Measurements from ENCODE around the gene DIO3. TPM values are rescaled to one million over a fixed set of nuclear protein-coding genes. Genes with fewer than 3 reads are reported as not detected.

Gene DIO3
- total RNA-seq, 3 donors from 2014 or later: 1.3 to 5.1 (median 1.6) TPM

DNA sequence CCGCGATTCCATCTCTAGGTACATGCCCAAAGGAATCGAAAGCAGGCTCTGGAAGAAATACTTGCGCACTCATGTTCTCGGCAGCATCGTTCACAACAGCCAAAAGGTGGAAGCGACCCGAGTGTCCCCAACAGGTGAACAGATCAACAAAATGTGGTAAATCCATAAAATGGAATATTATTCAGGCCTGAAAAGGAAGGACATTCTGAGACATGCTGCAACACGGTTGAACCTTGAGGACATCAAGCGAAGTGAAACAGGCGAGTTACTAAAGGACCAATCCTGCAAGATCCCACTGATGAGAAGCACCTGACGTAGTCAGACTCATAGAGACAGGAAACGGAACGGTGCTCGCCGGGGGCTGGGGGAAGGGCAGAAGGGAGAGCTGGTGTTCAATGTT lies 17.5 kb upstream of the DIO3 start:
- H3K4me1 ChIP-seq: no peaks in the 10 kb centered on the region
- no peak for DNase-seq (ENCODE audit: low spot score in 2 of 2)
- H3K9me3 ChIP-seq: peaks cover 0 to 4% of the 10 kb centered on the region in 2 donors
- H3K27me3 ChIP-seq: peaks cover 0 to 11% of the 10 kb centered on the region in 2 donors
- H3K27ac ChIP-seq: no peak overlapping the region
- no peak overlapping the region for H3K4me3 ChIP-seq
- H3K36me3 ChIP-seq: no peaks in the 10 kb centered on the region
- no peak for TF ChIP-seq CTCF (IDR thresholded peaks at IDR 0.05)
- TF ChIP-seq POLR2AphosphoS5 (IDR thresholded peaks at IDR 0.05): no peak
- TF ChIP-seq POLR2A (IDR thresholded peaks at IDR 0.05): no peak
- intact Hi-C loops (cut with DNase I; ENCODE audit: low total_unique reads): no loop called here

GRCh38 chr14:101544550-101544949 lies 16.7 kb upstream of the DIO3 start:
- intact Hi-C loops (cut with DNase I; ENCODE audit: low total_unique reads): no loop called here
- Histone ChIP-seq H3K4me3 (no peak overlapping the region), H3K27ac (no peak overlapping the region), H3K4me1 (no peaks in the 10 kb centered on the region), H3K27me3 (peaks cover 0 to 11% of the 10 kb centered on the region in 2 donors), H3K36me3 (no peaks in the 10 kb centered on the region), H3K9me3 (peaks cover 0 to 4% of the 10 kb centered on the region in 2 donors)
- DNase-seq (ENCODE audit: low spot score in 2 of 2): no peak
- TF ChIP-seq CTCF (IDR thresholded peaks at IDR 0.05) (no peak), POLR2A (IDR thresholded peaks at IDR 0.05) (no peak), POLR2AphosphoS5 (IDR thresholded peaks at IDR 0.05) (no peak)

DNA sequence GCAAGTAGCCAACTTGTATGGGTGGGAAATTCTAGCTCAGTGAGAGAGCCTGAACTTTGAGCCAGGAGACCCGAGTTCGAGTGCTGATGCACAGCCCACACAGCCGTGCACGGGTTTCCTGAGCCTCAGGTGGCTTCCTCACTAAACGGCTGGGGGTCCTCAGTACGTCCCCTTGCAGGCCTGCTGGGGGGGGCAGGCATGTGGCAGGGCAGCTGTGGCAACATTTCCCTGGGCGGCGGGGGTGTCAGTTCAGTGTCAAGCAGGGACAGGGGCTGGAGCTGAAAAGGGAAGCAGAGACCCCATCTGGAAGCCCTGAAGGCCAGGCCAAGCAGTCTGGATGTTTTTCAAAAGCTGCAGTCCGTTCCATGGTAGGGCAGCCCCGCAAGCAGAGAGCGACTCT lies 14.6 kb upstream of the DIO3 start:
- Histone ChIP-seq H3K27ac (no peak overlapping the region), H3K4me1 (no peaks in the 10 kb centered on the region), H3K9me3 (peaks cover 0 to 4% of the 10 kb centered on the region in 2 donors), H3K27me3 (peaks cover 0 to 11% of the 10 kb centered on the region in 2 donors), H3K4me3 (no peak overlapping the region), H3K36me3 (no peaks in the 10 kb centered on the region)
- intact Hi-C loops (cut with DNase I; ENCODE audit: low total_unique reads): no loop called here
- no peak for DNase-seq (ENCODE audit: low spot score in 2 of 2)
- no peak for TF ChIP-seq POLR2A (IDR thresholded peaks at IDR 0.05)
- TF ChIP-seq POLR2AphosphoS5 (IDR thresholded peaks at IDR 0.05): no peak
- no peak for TF ChIP-seq CTCF (IDR thresholded peaks at IDR 0.05)

DNA sequence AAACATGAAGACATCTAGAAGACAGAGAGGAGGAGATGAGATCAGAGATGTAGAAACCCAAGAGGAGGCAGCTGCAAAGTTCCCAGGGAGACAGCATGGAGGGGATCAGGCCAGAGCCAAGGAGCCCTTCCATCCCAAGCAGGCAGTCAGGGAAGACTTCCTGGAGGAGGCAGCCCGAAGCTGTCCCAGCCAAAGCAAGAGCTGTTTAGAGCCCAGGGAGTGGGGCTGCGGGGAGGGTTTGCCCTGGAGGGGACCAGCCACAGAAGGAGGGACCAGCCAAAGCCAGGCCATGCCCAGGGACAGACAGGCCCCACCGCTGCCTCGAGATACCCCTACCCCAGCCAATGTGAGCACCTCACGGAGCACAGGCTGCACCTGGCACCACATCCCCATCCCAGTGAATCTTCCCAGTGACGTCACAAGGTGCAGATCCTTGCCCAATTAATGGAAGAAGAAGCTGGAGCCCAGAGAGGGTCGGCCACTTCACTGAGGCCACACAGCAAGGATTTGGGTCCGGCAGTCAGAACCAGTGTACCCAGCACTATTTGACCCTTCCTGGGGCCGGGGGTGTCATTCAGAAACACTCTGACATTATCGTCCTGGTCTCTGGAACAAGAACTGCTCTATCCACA lies 14.1 kb upstream of the DIO3 start:
- peaks cover 0 to 4% of the 10 kb centered on the region in 2 donors for H3K9me3 ChIP-seq
- intact Hi-C loops (cut with DNase I; ENCODE audit: low total_unique reads): no loop called here
- TF ChIP-seq POLR2AphosphoS5 (IDR thresholded peaks at IDR 0.05) (no peak), CTCF (IDR thresholded peaks at IDR 0.05) (no peak), POLR2A (IDR thresholded peaks at IDR 0.05) (no peak)
- H3K27me3 ChIP-seq: peaks cover 0 to 11% of the 10 kb centered on the region in 2 donors
- no peaks in the 10 kb centered on the region for H3K4me1 ChIP-seq
- H3K36me3 ChIP-seq: no peaks in the 10 kb centered on the region
- no peak overlapping the region for H3K27ac ChIP-seq
- DNase-seq (ENCODE audit: low spot score in 2 of 2): no peak
- no peak overlapping the region for H3K4me3 ChIP-seq

DNA sequence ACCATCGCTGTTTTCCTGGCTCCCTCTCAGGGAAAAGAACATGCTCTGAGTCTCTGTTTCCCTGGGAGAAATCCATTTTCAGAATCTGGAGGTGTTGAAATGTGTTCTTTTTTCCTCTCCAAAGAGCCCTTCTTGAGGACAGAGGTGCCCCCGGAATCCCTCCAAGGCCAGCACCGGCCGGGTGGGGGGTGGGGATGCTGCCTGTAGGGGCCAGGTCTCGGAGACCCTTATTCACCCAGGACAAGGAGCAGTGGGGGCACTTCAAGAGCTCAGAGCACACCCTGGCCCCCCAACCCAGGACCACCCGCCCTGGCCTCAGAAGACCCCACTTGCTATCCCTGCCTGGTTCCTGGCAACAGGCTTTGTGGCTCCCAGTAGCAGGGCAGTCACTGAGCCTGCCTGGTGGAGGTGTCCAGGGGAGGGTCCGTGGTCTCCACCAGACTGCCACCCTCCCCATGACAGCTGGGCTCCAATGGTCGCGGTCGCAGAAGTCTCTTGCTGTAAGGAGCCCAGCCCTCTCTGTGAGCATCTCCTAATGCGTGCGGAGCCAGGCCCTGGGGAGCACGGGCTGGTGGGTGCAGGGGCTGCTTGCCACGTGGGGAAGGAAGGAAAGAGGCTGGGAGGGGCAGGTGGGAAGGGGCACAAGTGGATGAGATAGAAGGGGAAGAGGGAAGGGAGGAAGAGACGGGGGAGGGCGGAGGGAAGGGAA lies 13.2 kb upstream of the DIO3 start:
- no peak for DNase-seq (ENCODE audit: low spot score in 2 of 2)
- no peak for TF ChIP-seq CTCF (IDR thresholded peaks at IDR 0.05)
- no peak for TF ChIP-seq POLR2A (IDR thresholded peaks at IDR 0.05)
- no peak for TF ChIP-seq POLR2AphosphoS5 (IDR thresholded peaks at IDR 0.05)

More for the DNA sequence above, 13.2 kb upstream of the DIO3 start:
- Histone ChIP-seq H3K27ac (no peak overlapping the region), H3K36me3 (no peaks in the 10 kb centered on the region), H3K27me3 (peaks cover 0 to 11% of the 10 kb centered on the region in 2 donors), H3K4me1 (no peaks in the 10 kb centered on the region), H3K4me3 (no peak overlapping the region), H3K9me3 (peaks cover 0 to 4% of the 10 kb centered on the region in 2 donors)
- intact Hi-C loops (cut with DNase I; ENCODE audit: low total_unique reads): no loop called here

Measured in breast epithelium (tissue), 4 donors.